Measurements from ENCODE around the gene SCN2A. TPM values are rescaled to one million over a fixed set of nuclear protein-coding genes. Genes with fewer than 3 reads are reported as not detected.
"Not testable (repeated sequence)": the region's sequence is repeated elsewhere in the genome, so short reads cannot be mapped to it uniquely, and the experiment has no call there.

Gene SCN2A
- total RNA-seq, 4 donors from 2014 or later: 0.12 to 1.3 (median 0.64) TPM

- Histone ChIP-seq H3K36me3 (no peaks in the 10 kb centered on the region), H3K4me3 (no peak overlapping the region), H3K27me3 (no peaks in the 10 kb centered on the region), H3K4me1 (no peaks in the 10 kb centered on the region), H3K9me3 (no peaks in the 10 kb centered on the region), H3K27ac (no peak overlapping the region)
- WGBS, 2 donors (ENCODE audit: low coverage in 1 of 2): 13 to 79% methylated on average over 1 of the region's 1 CpG
- TF ChIP-seq POLR2A (IDR thresholded peaks at IDR 0.05) (no peak), EP300 (IDR thresholded peaks at IDR 0.05) (no peak), CTCF (IDR thresholded peaks at IDR 0.05) (no peak), POLR2AphosphoS5 (IDR thresholded peaks at IDR 0.05) (no peak)
- no peak for ATAC-seq
Observed at GRCh38 chr2:165311949-165312348, 72.7 kb downstream of the SCN2A start.

GRCh38 chr2:165312999-165313398 is 73.8 kb downstream of the SCN2A start:
- no peak overlapping the region for H3K27ac ChIP-seq
- ATAC-seq: no peak
- TF ChIP-seq POLR2AphosphoS5 (IDR thresholded peaks at IDR 0.05): no peak
- no peak for TF ChIP-seq POLR2A (IDR thresholded peaks at IDR 0.05)
- TF ChIP-seq CTCF (IDR thresholded peaks at IDR 0.05): no peak
- no peak for TF ChIP-seq EP300 (IDR thresholded peaks at IDR 0.05)
- H3K9me3 ChIP-seq: no peaks in the 10 kb centered on the region
- H3K4me1 ChIP-seq: no peaks in the 10 kb centered on the region
- 72 to 77% methylated on average over 2 of the region's 2 CpGs for WGBS, 2 donors (ENCODE audit: low coverage in 1 of 2)
- no peaks in the 10 kb centered on the region for H3K27me3 ChIP-seq
- H3K4me3 ChIP-seq: no peak overlapping the region
- H3K36me3 ChIP-seq: no peaks in the 10 kb centered on the region

- no peaks in the 10 kb centered on the region for H3K27me3 ChIP-seq
- no peaks in the 10 kb centered on the region for H3K4me1 ChIP-seq
- no peak for TF ChIP-seq POLR2AphosphoS5 (IDR thresholded peaks at IDR 0.05)
- no peak for TF ChIP-seq POLR2A (IDR thresholded peaks at IDR 0.05)
- TF ChIP-seq CTCF (IDR thresholded peaks at IDR 0.05): no peak
- TF ChIP-seq EP300 (IDR thresholded peaks at IDR 0.05): no peak
- ATAC-seq: no peak
- H3K9me3 ChIP-seq: no peaks in the 10 kb centered on the region
- H3K27ac ChIP-seq: no peak overlapping the region
- H3K36me3 ChIP-seq: no peaks in the 10 kb centered on the region
- 74 to 75% methylated on average over 4 of the region's 4 CpGs for WGBS, 2 donors (ENCODE audit: low coverage in 1 of 2)
- H3K4me3 ChIP-seq: no peak overlapping the region
Observed at GRCh38 chr2:165313509-165313908, 74.3 kb downstream of the SCN2A start.

- H3K36me3 ChIP-seq: no peaks in the 10 kb centered on the region
- no peak overlapping the region for H3K27ac ChIP-seq
- no peaks in the 10 kb centered on the region for H3K9me3 ChIP-seq
- ATAC-seq: no peak
- H3K4me1 ChIP-seq: no peaks in the 10 kb centered on the region
- WGBS, 2 donors (ENCODE audit: low coverage in 1 of 2): 73 to 96% methylated on average over 3 to 5 of the region's 5 CpGs
- H3K27me3 ChIP-seq: no peaks in the 10 kb centered on the region
- no peak overlapping the region for H3K4me3 ChIP-seq
- no peak for TF ChIP-seq EP300 (IDR thresholded peaks at IDR 0.05)
- TF ChIP-seq CTCF (IDR thresholded peaks at IDR 0.05): no peak
- no peak for TF ChIP-seq POLR2AphosphoS5 (IDR thresholded peaks at IDR 0.05)
- no peak for TF ChIP-seq POLR2A (IDR thresholded peaks at IDR 0.05)
Observed at GRCh38 chr2:165328272-165328671, 89.1 kb downstream of the SCN2A start.

GRCh38 chr2:165344276-165344675 is 105.1 kb downstream of the SCN2A start:
- not testable (repeated sequence) for H3K27me3 ChIP-seq, H3K4me1 ChIP-seq, H3K27ac ChIP-seq, ATAC-seq, H3K36me3 ChIP-seq, H3K9me3 ChIP-seq, H3K4me3 ChIP-seq
- 67 to 82% methylated on average over 1 to 2 of the region's 2 CpGs for WGBS, 2 donors (ENCODE audit: low coverage in 1 of 2)
